Inferior parietal cortex (tissue), 1 donor: Measurements from ENCODE around the gene UMAD1.
A peak's percentile ranks its signal among the peaks of the same experiment; 100 is the strongest.

ENCODE experiments used
- DNase-seq: peaks from one replicate; pipeline ENCODE4 v3.0.0-alpha.2; 2016; ENCODE audit errors: extremely low spot score

UMAD1 gene

GRCh38 chr7:7640221-7641128, at the start of gene UMAD1:
TSS of gene UMAD1 (plus strand) at chr7:7640752. CDS start at chr7:7673372, 32,620 bp downstream.
- peak; percentile 99 for DNase-seq

- DNase-seq: peak; percentile 60
Observed at GRCh38 chr7:7595451-7595850, 45.1 kb upstream of the UMAD1 start.

- no peak for DNase-seq
Observed at GRCh38 chr7:7596176-7596575, 44.4 kb upstream of the UMAD1 start.

- DNase-seq: no peak
Observed at GRCh38 chr7:7607010-7607409, 33.5 kb upstream of the UMAD1 start.

- DNase-seq: no peak
Observed at GRCh38 chr7:7609330-7609729, 31.2 kb upstream of the UMAD1 start.

GRCh38 chr7:7612519-7612918, 28.0 kb upstream of the UMAD1 start:
- DNase-seq: no peak

- no peak for DNase-seq
Observed at GRCh38 chr7:7613210-7613609, 27.3 kb upstream of the UMAD1 start.

GRCh38 chr7:7614018-7614741, 26.4 kb upstream of the UMAD1 start:
- DNase-seq: no peak

- DNase-seq: no peak
Observed at GRCh38 chr7:7617550-7617949, 23.0 kb upstream of the UMAD1 start.

GRCh38 chr7:7618410-7618809, 22.1 kb upstream of the UMAD1 start:
- DNase-seq: no peak

GRCh38 chr7:7620236-7620635, 20.3 kb upstream of the UMAD1 start:
- no peak for DNase-seq

- no peak for DNase-seq
Observed at GRCh38 chr7:7620644-7621210, 19.8 kb upstream of the UMAD1 start.

- DNase-seq: no peak
Observed at GRCh38 chr7:7628476-7628875, 12.1 kb upstream of the UMAD1 start.

GRCh38 chr7:7630626-7631329, 9.8 kb upstream of the UMAD1 start:
- no peak for DNase-seq

- no peak for DNase-seq
Observed at GRCh38 chr7:7639421-7639820, 1.1 kb upstream of the UMAD1 start.

- DNase-seq: peak; percentile 44
Observed at GRCh38 chr7:7639847-7640220, 718 bp upstream of the UMAD1 start.

- no peak for DNase-seq
Observed at GRCh38 chr7:7641129-7641663, 644 bp downstream of the UMAD1 start.

GRCh38 chr7:7642081-7642480, 1.5 kb downstream of the UMAD1 start:
- no peak for DNase-seq

GRCh38 chr7:7647495-7648036, 7.0 kb downstream of the UMAD1 start:
- DNase-seq: no peak

- no peak for DNase-seq
Observed at GRCh38 chr7:7650682-7651206, 10.2 kb downstream of the UMAD1 start.

GRCh38 chr7:7651479-7651878, 10.9 kb downstream of the UMAD1 start:
- DNase-seq: no peak
